ENCODE results near the gene AMOT.

The AMOT gene

GRCh38 chrX:112746812-112747595, 93.6 kb downstream of the AMOT start:
- no peak for TF ChIP-seq EGR1 (IDR thresholded peaks at IDR 0.05)
- TF ChIP-seq, protein P1, sequence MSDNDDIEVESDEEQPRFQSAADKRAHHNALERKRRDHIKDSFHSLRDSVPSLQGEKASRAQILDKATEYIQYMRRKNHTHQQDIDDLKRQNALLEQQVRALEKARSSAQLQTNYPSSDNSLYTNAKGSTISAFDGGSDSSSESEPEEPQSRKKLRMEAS (IDR thresholded peaks at IDR 0.05), result no peak
- no peak for TF ChIP-seq TCF12 (IDR thresholded peaks at IDR 0.05; ENCODE audit: low read depth)
- TF ChIP-seq, protein P2, sequence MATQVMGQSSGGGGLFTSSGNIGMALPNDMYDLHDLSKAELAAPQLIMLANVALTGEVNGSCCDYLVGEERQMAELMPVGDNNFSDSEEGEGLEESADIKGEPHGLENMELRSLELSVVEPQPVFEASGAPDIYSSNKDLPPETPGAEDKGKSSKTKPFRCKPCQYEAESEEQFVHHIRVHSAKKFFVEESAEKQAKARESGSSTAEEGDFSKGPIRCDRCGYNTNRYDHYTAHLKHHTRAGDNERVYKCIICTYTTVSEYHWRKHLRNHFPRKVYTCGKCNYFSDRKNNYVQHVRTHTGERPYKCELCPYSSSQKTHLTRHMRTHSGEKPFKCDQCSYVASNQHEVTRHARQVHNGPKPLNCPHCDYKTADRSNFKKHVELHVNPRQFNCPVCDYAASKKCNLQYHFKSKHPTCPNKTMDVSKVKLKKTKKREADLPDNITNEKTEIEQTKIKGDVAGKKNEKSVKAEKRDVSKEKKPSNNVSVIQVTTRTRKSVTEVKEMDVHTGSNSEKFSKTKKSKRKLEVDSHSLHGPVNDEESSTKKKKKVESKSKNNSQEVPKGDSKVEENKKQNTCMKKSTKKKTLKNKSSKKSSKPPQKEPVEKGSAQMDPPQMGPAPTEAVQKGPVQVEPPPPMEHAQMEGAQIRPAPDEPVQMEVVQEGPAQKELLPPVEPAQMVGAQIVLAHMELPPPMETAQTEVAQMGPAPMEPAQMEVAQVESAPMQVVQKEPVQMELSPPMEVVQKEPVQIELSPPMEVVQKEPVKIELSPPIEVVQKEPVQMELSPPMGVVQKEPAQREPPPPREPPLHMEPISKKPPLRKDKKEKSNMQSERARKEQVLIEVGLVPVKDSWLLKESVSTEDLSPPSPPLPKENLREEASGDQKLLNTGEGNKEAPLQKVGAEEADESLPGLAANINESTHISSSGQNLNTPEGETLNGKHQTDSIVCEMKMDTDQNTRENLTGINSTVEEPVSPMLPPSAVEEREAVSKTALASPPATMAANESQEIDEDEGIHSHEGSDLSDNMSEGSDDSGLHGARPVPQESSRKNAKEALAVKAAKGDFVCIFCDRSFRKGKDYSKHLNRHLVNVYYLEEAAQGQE (IDR thresholded peaks at IDR 0.05; ENCODE audit: low read depth), result no peak
- no peak for TF ChIP-seq CREB1 (IDR thresholded peaks at IDR 0.05; ENCODE audit: low read depth)
- TF ChIP-seq EP300 (IDR thresholded peaks at IDR 0.05; ENCODE audit: borderline replicate concordance), result no peak
- TF ChIP-seq TAF1 (IDR thresholded peaks at IDR 0.05; ENCODE audit: low read depth), result no peak

GRCh38 chrX:112738347-112739033, 102.1 kb downstream of the AMOT start:
- TF ChIP-seq RAD21 (IDR thresholded peaks at IDR 0.05; ENCODE audit: low read depth) (no peak), USF1 (IDR thresholded peaks at IDR 0.05) (no peak), FOXM1 (IDR thresholded peaks at IDR 0.05; ENCODE audit: borderline replicate concordance, low read depth) (no peak), NFIC (IDR thresholded peaks at IDR 0.05) (no peak), EGR1 (IDR thresholded peaks at IDR 0.05) (no peak), TEAD4 (IDR thresholded peaks at IDR 0.05) (no peak), TAF1 (IDR thresholded peaks at IDR 0.05; ENCODE audit: low read depth) (no peak), ZBTB7A (IDR thresholded peaks at IDR 0.05; ENCODE audit: low read depth) (no peak), EP300 (IDR thresholded peaks at IDR 0.05; ENCODE audit: borderline replicate concordance) (no peak), CREB1 (IDR thresholded peaks at IDR 0.05; ENCODE audit: low read depth) (no peak), CEBPB (IDR thresholded peaks at IDR 0.05) (no peak), YY1 (IDR thresholded peaks at IDR 0.05; ENCODE audit: low read depth) (no peak), TCF12 (IDR thresholded peaks at IDR 0.05; ENCODE audit: low read depth) (no peak)
- TF ChIP-seq, protein P1 (IDR thresholded peaks at IDR 0.05), result no peak
- TF ChIP-seq, protein P2 (IDR thresholded peaks at IDR 0.05; ENCODE audit: low read depth), result no peak

DNA sequence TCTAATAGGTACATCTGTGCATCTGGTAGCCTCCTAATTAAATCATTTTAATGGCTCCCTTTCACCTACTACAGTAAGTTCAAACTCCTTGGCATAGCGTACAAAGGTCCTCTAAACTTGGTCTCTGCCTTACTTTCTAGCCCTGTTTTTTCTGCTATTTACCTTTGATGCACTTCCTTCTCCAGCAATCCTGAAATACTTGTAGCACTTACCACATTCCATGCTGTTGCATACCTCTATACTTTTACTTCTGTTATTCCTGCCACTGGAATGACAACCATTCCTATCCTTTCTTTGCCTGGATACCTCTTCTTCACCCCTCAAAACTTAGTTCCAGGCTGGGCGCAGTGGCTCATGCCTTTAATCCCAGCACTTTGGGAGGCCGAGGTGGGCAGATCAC, 104.3 kb downstream of the AMOT start:
- no peak for TF ChIP-seq ZBTB7A (IDR thresholded peaks at IDR 0.05; ENCODE audit: low read depth)
- no peak for TF ChIP-seq CREB1 (IDR thresholded peaks at IDR 0.05; ENCODE audit: low read depth)
- no peak for TF ChIP-seq USF1 (IDR thresholded peaks at IDR 0.05)
- TF ChIP-seq CEBPB (IDR thresholded peaks at IDR 0.05), result no peak
- no peak for TF ChIP-seq YY1 (IDR thresholded peaks at IDR 0.05; ENCODE audit: low read depth)
- TF ChIP-seq TCF12 (IDR thresholded peaks at IDR 0.05; ENCODE audit: low read depth), result no peak
- no peak for TF ChIP-seq EP300 (IDR thresholded peaks at IDR 0.05; ENCODE audit: borderline replicate concordance)
- TF ChIP-seq, protein P1 (IDR thresholded peaks at IDR 0.05), result no peak
- TF ChIP-seq TAF1 (IDR thresholded peaks at IDR 0.05; ENCODE audit: low read depth), result no peak
- TF ChIP-seq, protein P2 (IDR thresholded peaks at IDR 0.05; ENCODE audit: low read depth), result no peak
- no peak for TF ChIP-seq NFIC (IDR thresholded peaks at IDR 0.05)
- TF ChIP-seq TEAD4 (IDR thresholded peaks at IDR 0.05), result no peak
- TF ChIP-seq RAD21 (IDR thresholded peaks at IDR 0.05; ENCODE audit: low read depth), result no peak
- TF ChIP-seq FOXM1 (IDR thresholded peaks at IDR 0.05; ENCODE audit: borderline replicate concordance, low read depth), result no peak
- no peak for TF ChIP-seq EGR1 (IDR thresholded peaks at IDR 0.05)
